OCI-LY1 (cell line): Measurements from ENCODE around the gene BTBD9.
A peak's percentile ranks its signal among the peaks of the same experiment; 100 is the strongest.

Experiments used
- H2AFZ ChIP-seq: fragments of 200-600 bp; sonication (generic), shearing (Covaris generic); 2 replicates; pipeline ENCODE4 v1.6.0; 2014; ENCODE audit warnings: antibody characterized with exemption, mild to moderate bottlenecking, low read length
- H3F3A ChIP-seq: fragments of 200-600 bp; sonication (generic), shearing (Covaris generic); 2 replicates; pipeline ENCODE4 v1.6.0; 2014; ENCODE audit warnings: mild to moderate bottlenecking, antibody characterized with exemption, low read length, moderate library complexity; ENCODE audit not compliant: insufficient read depth
- H3K27ac ChIP-seq: fragments of 200-600 bp; sonication (generic); 2 replicates; pipeline ENCODE4 v1.5.1; 2014; ENCODE audit warnings: low read length, mixed run types, mild to moderate bottlenecking, low read depth; ENCODE audit not compliant: poor library complexity, severe bottlenecking
- H3K27me3 ChIP-seq: fragments of 200-600 bp; sonication (generic); 2 replicates; pipeline ENCODE4 v1.6.0; 2014; ENCODE audit warnings: antibody characterized with exemption, mild to moderate bottlenecking, low read length, moderate library complexity; ENCODE audit not compliant: insufficient read depth
- H3K36me3 ChIP-seq: fragments of 200-600 bp; sonication (generic); 2 replicates; pipeline ENCODE4 v1.6.1; 2014; ENCODE audit warnings: mild to moderate bottlenecking, antibody characterized with exemption, low read length, moderate library complexity, mixed read lengths; ENCODE audit not compliant: insufficient read depth
- H3K4me1 ChIP-seq: fragments of 200-600 bp; sonication (generic); 2 replicates; pipeline ENCODE4 v1.5.1; 2014; ENCODE audit warnings: mild to moderate bottlenecking, low read length, moderate library complexity; ENCODE audit not compliant: insufficient read depth, severe bottlenecking
- H3K4me2 ChIP-seq: fragments of 200-600 bp; sonication (generic), shearing (Covaris generic); 2 replicates; pipeline ENCODE4 v1.6.1; 2014; ENCODE audit warnings: low read length
- H3K4me3 ChIP-seq: fragments of 200-600 bp; sonication (generic); 2 replicates; pipeline ENCODE4 v1.5.1; 2014; ENCODE audit warnings: low read length, low read depth, mild to moderate bottlenecking, mixed read lengths; ENCODE audit not compliant: poor library complexity, severe bottlenecking
- H3K79me2 ChIP-seq: fragments of 200-600 bp; shearing (Covaris generic); 2 replicates; pipeline ENCODE4 v1.6.1; 2016; ENCODE audit warnings: mixed run types, low read length, mixed read lengths; ENCODE audit not compliant: insufficient read depth
- H3K9ac ChIP-seq: fragments of 200-600 bp; sonication (generic), shearing (Covaris generic); 2 replicates; pipeline ENCODE4 v1.6.1; 2014; ENCODE audit warnings: mild to moderate bottlenecking, low read length, mixed read lengths
- H3K9me2 ChIP-seq: fragments of 200-600 bp; sonication (generic), shearing (Covaris generic); 2 replicates; pipeline ENCODE4 v1.6.1; 2014; ENCODE audit warnings: low read depth, mild to moderate bottlenecking, low read length, mixed read lengths
- H3K9me3 ChIP-seq: fragments of 200-600 bp; shearing (Covaris generic); 2 replicates; pipeline ENCODE4 v1.6.1; 2014; ENCODE audit warnings: low read length, mixed read lengths
- H4K20me1 ChIP-seq: fragments of 200-600 bp; sonication (generic), shearing (Covaris generic); 2 replicates; pipeline ENCODE4 v1.6.0; 2016; ENCODE audit warnings: mild to moderate bottlenecking, low read length; ENCODE audit not compliant: insufficient read depth
- EZH2 ChIP-seq: fragments of 200-600 bp; sonication (generic), shearing (Covaris generic); IDR thresholded peaks from 2 replicates; pipeline ENCODE4 v1.8.0; 2017; ENCODE audit warnings: borderline replicate concordance, mixed run types, mild to moderate bottlenecking, antibody characterized with exemption, low read length, moderate library complexity, mixed read lengths
- TF ChIP-seq, protein P1 (sequence below): fragments of 200-600 bp; sonication (generic), shearing (Covaris generic); IDR thresholded peaks from 2 replicates; pipeline ENCODE4 v1.5.1; 2017; ENCODE audit warnings: mild to moderate bottlenecking, antibody characterized with exemption, low read length, moderate library complexity, mixed read lengths

BTBD9 gene

DNA sequence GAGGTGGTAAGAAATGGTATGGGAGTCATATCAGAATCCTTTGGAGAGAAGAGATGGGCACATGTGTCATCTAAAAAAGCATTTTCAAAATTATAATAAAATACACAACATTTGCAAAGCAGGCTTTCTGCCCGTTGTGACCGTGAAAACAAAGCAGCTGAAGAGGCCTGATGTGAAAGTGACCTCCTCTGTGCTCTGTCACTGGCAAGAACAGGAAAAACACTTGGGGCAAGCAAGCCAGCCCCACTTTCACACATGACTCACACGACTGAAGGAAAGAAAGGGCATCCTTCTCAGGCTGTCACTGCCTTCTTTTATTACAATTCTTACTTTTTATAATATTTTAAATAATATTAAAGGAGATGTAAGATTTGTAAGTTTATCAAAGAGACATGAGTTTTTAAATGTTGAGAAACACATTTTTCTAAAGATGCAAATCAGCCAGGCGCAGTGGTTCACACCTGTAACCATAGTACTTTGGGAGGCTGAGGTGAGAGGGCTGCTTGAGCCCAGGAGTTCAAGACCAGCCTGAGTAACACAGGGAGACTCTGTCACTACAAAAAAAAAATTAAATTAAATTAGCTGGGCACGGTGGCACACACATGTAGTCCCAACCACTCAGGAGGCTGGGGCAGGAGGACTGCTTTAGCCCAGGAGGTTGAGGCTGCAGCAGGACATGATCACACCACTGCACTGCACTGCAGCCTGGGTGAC, 143.7 kb downstream of the BTBD9 start:
- no peaks in the 10 kb centered on the region for H3K36me3 ChIP-seq
- H3K27me3 ChIP-seq: no peaks in the 10 kb centered on the region
- no peak overlapping the region for H3K9ac ChIP-seq
- H2AFZ ChIP-seq: no peak overlapping the region
- no peaks in the 10 kb centered on the region for H4K20me1 ChIP-seq
- no peaks in the 10 kb centered on the region for H3K79me2 ChIP-seq
- no peaks in the 10 kb centered on the region for H3K9me2 ChIP-seq
- H3K27ac ChIP-seq: no peak overlapping the region
- no peak overlapping the region for H3K4me2 ChIP-seq
- TF ChIP-seq, protein P1, sequence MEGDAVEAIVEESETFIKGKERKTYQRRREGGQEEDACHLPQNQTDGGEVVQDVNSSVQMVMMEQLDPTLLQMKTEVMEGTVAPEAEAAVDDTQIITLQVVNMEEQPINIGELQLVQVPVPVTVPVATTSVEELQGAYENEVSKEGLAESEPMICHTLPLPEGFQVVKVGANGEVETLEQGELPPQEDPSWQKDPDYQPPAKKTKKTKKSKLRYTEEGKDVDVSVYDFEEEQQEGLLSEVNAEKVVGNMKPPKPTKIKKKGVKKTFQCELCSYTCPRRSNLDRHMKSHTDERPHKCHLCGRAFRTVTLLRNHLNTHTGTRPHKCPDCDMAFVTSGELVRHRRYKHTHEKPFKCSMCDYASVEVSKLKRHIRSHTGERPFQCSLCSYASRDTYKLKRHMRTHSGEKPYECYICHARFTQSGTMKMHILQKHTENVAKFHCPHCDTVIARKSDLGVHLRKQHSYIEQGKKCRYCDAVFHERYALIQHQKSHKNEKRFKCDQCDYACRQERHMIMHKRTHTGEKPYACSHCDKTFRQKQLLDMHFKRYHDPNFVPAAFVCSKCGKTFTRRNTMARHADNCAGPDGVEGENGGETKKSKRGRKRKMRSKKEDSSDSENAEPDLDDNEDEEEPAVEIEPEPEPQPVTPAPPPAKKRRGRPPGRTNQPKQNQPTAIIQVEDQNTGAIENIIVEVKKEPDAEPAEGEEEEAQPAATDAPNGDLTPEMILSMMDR: no peak
- TF ChIP-seq EZH2: no peak
- no peak overlapping the region for H3K4me3 ChIP-seq
- H3K9me3 ChIP-seq: no peaks in the 10 kb centered on the region
- H3F3A ChIP-seq: no peaks in the 10 kb centered on the region
- no peaks in the 10 kb centered on the region for H3K4me1 ChIP-seq

DNA sequence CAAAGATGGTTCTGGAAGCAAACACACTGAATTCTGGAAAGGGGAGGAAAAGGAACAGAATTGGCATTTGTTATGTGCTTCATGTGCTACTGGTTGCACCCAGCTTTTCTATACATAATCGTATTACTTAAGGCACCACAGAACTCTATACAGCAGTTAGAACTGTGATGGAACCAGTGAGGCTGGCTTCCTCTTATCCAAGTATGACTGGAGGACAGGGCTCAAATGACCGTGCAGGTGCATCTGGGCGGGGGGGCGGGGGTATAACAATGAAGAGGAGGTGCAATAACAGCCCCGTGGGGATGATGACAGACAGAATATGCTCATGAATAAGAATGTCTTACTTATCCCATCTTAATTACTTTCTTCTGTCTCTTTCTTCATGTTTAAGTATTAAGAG, 144.2 kb downstream of the BTBD9 start:
- Histone ChIP-seq H3K4me2 (no peak overlapping the region), H3K36me3 (no peaks in the 10 kb centered on the region), H3K27ac (no peak overlapping the region), H3K4me3 (no peak overlapping the region), H4K20me1 (no peaks in the 10 kb centered on the region), H3F3A (no peaks in the 10 kb centered on the region), H3K9me3 (no peaks in the 10 kb centered on the region), H3K9me2 (no peaks in the 10 kb centered on the region), H3K9ac (no peak overlapping the region), H3K79me2 (no peaks in the 10 kb centered on the region), H3K4me1 (no peaks in the 10 kb centered on the region), H2AFZ (no peak overlapping the region), H3K27me3 (no peaks in the 10 kb centered on the region)
- TF ChIP-seq EZH2: no peak
- TF ChIP-seq, protein P1: no peak

DNA sequence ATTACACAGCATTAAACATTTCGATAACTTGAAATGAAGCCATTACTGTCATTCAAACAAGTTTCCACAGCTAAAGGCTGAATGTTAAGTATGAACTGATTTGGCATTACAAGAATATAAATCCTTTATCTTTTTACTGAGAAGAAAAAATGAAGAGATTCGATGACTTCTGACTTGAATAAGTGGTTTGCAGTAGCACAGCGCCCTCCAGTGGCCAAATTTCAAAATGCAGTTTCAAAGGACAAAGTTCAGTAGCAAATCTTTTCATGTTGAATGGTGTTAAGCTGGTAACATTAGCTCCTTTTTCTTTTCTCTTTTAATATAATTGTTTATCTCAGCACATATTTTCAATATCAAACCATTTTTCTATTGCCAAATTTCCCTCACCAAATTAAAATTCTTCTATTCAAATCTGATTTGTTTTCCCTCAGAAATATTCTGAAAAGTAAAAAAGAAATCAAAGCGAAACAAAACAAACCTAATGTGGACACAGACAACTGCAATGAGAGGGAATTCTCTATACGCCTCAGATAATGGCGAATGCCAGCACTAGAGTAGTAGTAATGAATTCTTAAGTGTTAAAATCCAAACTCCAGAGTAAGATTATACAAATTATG, 145.7 kb downstream of the BTBD9 start:
- Histone ChIP-seq H3K27me3 (no peaks in the 10 kb centered on the region), H2AFZ (no peak overlapping the region), H3F3A (no peaks in the 10 kb centered on the region), H3K79me2 (no peaks in the 10 kb centered on the region), H3K9me2 (no peaks in the 10 kb centered on the region), H4K20me1 (no peaks in the 10 kb centered on the region), H3K4me3 (no peak overlapping the region), H3K27ac (no peak overlapping the region), H3K4me2 (no peak overlapping the region), H3K36me3 (no peaks in the 10 kb centered on the region), H3K9ac (no peak overlapping the region), H3K4me1 (no peaks in the 10 kb centered on the region), H3K9me3 (no peaks in the 10 kb centered on the region)
- no peak for TF ChIP-seq EZH2
- TF ChIP-seq, protein P1: peak; percentile 85
